ENCODE data around the gene ECSIT.

GRCh38 chr19:11461453-11461852 is 67.5 kb downstream of the ECSIT start:
- TF ChIP-seq SUZ12 (IDR thresholded peaks at IDR 0.05; ENCODE audit: extremely low read depth, insufficient read depth, insufficient read length): no peak
- no peak for TF ChIP-seq YY1 (IDR thresholded peaks at IDR 0.05; ENCODE audit: insufficient read depth, insufficient read length)

Measured in NT2/D1 (cell line).